HG03066 (cell line): ENCODE data around the gene SPOCK2.

Experiments
- ATAC-seq: cut with Tn5 transposase; IDR thresholded peaks from one replicate; pipeline ENCODE4 v1.9.1; 2021; ENCODE audit warnings: low read depth; ENCODE audit not compliant: unreplicated experiment

The SPOCK2 gene

DNA sequence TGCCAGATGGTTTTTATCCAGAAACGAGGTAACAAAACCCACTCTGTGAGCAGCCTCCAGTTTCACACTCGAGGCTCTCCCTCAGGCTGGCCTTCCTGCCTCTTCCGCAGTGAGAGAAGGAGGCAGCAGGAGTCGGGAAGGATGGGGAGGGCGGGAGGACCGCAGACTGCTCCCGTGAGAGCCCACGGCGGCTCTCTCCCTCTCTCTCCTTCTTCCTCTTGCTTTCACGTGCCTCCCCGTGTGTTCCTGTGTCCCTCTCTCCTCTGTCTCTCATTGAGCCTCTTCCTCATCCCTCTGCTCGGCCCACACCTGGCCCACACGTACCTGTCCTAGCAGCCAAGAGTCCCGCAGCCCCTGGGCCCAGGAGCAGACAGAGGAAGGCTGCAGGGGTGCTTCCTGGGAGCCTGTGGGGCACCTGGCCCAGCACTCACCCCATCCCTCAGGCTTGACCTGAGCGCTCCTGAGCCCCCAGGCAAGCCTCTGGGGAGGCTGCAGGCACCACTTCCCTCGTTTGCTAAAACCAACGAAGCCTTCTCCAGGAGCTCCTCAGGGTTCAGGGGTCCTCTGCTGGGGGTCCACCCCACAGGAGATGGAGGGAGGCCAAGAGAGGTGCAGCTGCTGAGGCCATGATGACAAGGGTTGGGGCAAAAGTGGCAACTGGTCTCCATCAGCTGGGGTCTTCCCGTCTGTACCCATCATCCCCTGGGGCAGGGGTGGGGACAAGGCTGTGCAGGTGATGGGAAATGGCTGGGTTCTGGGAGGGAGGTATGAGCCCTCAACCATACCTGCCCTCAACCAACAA, 13.6 kb downstream of the SPOCK2 start:
- no peak for ATAC-seq

DNA sequence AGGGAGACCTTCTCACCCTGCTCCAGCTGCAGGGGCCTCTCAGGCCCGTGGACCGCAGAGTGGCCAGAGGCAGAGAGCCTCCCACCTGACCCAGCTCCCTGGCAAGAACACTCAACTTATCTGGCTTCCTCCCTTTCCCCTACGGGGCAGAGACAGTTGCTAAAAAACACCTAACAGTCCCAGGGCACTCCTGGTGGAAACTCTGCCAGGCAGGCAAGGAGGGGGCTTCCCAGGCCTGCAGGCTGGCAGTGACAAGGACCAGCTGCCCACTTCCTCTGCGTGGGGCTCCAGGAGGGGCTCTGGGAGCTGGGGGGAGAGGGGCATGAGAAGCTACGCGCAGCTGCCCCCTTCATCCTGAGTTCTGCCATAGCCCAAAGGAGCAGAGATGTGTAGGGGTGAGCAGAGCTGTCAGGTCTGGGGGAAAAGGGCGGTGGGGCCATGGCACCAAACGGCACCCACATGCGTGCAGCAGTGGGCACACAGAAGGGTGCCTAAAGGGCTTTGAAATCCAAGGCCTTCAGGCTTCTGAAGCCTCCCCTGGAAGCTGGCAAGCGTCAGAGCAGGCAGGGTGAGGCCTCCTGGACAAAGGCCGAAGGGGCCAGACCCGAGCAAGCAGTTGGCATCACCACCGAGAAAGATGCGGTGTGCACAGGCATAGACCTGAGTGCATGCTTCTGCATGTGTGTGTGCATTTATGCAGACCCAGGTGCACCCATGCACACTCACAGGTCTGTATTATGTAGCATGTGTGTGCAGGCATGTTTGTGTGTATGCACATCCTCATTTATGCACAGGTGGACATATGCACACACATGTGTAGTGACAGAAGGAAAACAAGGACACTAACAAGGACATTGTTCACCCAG, 14.4 kb downstream of the SPOCK2 start:
- ATAC-seq = no peak

DNA sequence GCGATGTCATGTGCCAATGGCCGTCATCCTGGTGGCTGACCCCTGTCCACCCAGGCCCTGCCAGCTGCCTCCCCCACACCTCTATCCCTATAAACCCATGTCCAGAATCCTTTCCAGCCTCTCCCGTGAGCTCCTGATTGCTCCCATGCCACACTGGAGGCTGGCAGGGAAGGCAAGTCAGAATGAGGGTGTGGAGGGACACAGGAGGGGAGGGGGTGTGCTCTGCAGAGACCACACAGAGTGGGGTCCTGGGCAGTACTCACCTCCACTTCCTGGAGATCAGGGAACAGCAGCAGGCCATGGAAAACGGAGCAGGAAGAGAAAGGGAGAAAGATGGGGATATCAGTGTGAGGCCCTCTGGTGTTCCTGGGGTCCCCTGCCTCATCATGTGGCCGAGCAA, 15.7 kb downstream of the SPOCK2 start:
- ATAC-seq = no peak

DNA sequence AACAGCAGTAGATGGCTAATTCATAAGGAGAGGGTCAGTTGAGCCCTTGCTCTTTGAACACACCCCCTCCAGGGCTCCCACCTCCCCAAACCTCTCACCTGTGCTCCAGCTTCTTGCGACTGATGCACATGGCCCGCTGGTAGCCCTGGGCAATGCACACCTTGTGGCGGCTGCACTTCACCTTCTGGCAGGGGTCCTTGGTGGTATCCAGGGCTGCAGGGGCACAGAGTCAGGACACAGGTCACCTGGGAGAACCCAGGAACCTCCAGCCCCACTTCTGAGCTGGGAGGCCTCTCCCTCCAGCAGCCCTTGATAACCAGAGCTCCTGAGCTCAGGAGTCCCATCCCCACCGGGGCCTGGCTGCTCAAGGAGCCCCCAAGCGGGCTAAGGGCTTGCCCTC, 16.3 kb downstream of the SPOCK2 start:
- ATAC-seq = no peak

DNA sequence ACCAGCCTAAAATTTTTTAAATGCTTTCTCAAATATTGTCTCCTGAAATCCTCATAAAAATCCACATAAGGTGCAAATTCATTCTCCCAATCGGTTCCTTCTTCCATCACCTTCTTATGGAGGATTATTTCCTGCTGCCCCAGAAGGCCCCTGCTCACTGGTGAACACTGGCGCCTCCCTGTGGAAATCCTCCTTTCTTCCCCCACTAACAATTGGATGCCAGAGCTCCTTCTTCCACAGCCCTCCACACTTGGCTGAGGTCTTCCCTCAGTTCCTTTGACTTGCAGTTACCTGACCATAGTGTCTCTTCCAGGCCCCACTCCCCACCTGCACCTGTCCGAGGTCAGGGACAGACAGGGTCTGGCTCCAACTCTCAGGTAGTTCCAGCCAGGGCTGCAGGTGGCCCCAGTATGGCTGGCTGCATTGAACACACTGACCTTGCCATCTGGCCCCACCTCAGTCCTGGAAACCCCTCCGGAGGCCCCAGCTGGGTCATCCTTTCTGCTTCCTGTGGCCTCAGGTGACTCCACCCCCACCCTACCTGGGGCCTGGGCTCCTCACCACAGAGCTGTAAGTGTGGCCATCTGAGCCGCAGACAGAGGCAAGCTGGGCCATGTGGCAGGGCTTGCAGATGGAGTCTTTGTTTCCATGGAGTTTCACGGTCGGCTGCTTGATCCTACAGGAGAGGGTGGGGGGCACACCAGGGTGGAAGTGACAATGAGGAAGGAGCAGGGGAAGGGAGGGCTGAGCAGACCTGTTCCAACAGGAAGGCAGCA, 18.4 kb downstream of the SPOCK2 start:
- ATAC-seq = no peak

DNA sequence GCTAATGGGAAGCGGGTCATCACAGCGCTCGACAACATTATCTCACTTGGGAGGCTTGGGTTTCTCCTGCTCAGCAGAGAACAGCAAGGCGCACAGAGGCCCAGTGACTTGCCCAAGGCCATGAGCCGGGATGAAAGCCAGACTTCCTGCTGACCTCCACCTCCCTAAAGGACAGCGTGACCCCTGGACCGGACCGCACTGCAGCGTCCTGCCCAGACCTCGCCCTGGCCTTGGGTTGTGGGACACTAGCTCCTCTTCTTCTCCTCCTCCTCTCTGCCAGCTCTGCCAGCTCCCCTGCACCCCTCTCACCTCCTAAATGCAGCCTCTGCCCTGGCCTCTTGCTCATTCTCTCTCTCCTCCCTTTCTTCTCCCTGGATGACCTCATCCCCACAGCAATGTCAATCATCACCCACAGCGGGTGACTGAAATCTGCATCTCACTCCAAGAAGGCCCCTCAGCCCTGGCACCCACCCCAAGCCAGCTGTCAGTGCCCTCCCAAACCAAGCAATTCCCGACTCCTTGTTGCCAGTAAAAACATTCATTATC, 19.4 kb downstream of the SPOCK2 start:
- no peak for ATAC-seq

DNA sequence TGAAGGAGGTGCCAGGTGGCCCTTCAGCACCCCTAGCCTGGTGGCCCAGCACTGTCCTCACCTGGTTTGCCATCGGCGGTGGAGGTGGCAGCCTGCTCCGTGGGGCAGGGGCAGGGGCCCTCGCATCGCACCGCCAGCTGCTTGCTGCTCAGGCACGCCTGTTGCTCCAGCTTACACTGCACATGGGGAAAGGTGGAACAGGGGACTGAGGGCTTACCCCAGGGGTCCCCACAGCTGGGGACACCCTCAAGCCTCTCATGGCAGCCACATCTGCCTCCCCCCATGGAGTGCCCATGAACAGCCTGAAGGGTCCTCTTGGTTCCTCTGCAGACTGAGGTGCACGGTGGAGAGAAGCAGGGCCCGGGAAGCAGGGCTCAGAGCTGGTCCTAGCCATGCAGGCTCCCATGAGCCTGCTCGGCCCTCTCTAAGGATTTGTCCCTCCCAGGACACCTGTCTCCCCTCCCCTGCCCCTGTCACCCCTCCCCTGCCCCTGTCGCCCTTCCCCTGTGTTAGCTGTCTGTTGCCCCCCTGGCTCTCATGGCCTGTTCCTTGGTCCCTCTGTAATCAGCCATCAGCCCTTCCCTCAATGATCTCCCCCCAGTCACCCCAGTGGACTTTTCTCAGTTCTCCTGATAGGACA, 20.1 kb downstream of the SPOCK2 start:
- no peak for ATAC-seq

DNA sequence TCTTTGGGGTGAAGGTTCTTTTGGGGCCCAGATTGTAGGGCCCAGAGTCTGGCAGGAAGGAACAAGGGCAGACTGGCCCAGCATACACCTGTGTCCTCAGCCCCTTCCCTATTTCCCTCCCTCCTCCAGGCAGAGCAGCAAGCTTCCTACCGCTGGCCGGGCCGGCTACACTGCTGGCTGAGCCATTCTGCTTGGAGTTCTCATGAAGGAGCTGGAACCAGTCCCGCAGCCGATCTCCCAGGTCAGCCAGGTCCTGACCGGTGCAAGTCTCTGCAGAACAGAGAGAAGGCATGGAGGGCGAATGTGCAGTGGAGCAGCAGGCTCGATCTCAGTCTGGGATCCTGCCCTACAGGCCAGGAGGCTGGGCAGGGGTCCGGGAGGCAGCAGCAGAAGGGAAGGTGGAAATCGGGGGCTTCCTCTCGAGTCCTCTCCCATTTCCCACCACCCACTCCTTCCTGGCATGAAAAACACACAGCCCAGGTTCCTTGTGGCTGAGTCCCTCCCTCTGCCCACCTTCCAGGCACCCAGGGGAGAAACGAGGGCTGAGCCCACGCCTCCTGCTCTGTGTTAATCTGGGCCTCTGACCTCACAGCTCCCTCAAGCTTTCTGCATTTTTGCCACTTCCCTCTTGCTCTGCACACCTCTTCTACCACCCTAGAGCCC, 20.8 kb downstream of the SPOCK2 start:
- ATAC-seq = no peak

DNA sequence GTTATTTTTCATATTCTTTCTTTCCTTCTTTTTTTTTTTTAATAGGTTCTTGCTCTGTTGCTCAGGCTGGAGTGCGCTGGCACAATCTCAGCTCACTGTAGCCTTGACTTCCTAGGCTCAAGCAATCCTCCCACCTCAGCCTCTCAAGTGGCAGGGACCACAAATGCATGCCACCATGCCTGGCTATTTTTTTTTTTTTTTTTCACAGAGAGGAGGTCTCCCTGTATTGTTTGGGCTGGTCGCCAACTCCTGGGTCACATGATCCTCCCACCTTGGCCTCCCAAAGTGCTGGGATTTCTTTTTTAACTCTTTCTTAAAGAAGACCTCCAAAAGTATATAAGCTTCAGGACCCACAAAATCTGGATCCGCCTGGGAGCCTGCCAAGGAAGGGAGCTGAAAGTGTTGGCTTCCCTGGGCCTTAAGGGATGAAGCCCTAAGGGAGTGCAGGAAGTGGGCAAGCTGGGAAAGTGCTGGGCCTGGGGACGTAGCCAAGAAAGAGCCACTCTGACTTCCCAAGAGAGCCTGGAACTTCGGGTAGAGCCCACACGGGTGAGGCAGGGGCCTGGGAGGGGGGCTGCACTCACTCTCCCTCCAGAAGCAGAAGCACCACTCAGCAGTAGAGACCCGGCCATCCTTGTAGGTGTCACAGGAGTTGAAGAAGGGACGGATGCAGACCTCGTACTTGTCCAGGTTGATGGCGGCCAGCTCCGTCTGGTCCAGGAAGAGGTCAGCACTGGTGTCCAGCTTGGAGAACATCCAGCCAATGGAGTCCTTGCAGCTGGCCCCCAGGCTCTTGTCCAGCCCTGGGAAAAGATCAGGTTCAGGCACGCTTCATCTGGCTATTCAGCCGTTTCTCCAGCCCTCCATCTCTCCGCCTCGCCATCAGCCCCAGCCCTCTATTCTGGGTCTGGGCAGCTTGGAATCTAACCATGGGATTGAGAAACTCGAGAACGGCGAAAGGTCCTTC, 21.8 kb downstream of the SPOCK2 start:
- ATAC-seq = no peak

DNA sequence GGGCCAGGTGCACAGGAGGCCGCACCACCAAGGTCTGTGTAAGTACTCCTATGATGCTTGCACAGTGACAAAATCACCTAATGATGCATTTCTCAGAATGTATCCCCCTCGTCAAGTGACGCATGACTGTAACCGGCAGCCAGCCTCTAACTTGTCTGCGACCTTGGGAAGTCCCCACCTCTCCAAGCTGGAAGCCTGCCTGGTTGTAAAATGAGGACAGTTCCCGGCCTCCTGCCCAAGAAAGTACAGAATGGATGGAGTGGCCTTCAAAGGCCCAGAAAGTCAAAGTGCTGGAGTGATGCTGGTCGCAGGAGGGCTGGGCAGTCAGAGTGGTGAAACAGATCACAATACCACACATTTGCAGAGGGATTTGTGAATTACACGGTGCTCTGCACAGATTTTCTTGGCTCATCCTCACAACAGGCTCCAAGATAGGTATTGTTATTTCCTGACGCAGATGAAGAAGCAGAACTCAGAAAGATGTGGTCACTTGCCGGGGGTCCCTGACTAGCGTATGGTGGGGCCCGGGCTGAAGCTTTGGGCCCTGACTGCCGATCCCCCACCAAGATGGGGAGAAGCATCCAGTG, 22.8 kb downstream of the SPOCK2 start:
- no peak for ATAC-seq

DNA sequence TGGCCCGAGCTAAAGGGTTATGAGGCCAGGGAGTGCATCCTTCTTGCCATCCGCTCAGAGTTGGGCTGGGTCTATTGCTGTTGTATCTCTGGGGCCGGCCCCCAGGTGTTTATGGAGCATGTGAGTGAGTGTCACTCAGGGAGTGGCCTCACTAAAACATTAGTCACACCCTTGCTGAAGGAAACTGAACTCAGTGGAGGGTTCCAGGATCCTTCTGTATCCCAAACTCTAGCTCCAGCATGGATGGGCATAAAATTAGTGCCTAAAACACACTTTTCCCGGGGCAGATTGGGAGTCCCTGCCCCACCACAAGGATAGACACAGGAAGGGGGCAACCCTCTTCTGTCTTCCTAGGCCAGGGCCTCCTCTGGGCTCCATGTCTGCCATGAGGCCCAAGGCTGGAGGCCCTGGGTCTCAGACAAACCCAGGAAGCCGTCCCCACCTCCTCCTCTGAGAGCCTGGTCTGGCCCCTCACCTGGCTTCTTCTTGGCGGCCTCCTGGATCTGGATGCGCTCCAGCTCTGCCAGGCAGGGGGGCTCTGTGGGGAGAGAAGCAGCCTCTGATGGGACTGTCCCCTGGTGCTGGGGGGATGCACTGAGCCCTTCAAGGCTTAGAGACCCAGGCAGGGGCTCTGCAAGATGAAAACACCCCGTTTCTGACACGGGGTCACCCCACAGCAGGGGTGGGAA, 24.5 kb downstream of the SPOCK2 start:
- ATAC-seq = no peak

DNA sequence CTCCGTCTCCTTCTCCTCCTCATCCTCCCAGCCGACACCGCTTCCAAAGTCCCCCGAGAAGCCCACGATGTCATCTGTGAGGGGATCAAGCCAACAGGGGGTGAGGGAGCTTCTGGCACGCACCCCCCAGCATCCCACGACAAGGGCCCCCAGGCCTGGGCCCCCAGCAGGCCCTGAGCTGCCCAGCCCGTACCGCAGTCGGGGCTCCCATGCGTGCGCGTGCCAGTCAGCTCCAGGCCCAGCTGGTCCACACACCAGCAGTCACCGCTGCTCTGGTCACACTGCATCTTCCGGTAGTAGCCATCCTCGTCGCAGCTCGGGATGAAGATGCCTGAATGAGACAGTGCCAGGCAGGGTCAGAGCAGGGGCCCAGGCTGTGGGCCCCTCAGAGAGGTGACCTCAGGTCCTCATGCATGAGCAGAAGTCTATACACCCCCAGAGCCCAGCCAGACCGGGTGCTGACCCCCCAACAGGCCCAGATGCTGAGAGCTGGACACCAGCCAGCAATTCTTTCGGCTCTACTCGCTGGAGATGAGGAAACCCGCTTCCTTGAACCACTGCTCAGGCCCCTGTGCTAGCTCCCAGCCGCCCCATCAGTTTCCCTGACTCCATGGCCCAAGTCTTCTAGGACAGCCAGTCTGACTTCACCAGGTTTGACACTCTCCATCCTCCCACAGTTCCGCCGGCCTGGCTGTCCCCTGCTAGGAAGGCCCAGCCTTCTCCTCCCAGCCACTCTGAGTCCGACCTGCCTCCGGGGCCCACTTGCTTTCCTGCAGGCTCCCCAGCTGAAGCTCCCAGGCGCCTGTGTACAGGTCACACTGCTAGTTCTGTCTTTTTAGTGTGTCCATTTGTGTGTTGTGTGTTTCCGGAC, 25.3 kb downstream of the SPOCK2 start:
- ATAC-seq = no peak

DNA sequence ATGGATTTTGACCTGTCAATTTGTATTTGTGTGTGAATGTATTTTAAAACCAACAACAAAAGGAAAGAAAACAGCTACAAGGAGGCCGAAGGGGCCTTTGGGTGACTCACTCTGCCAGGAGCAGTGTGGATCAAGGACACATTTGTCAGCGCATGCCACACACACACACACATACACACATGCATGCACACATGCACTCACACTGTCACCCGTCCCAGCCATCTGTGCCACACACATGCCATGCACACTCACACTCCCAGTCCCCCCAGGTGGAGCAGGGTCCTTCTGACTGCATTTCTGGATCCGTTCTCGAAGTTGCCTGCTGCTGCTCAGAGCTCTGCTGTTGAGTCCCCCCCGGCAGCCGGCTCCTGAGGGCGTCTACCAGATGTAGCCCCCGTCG, 26.0 kb downstream of the SPOCK2 start:
- no peak for ATAC-seq

DNA sequence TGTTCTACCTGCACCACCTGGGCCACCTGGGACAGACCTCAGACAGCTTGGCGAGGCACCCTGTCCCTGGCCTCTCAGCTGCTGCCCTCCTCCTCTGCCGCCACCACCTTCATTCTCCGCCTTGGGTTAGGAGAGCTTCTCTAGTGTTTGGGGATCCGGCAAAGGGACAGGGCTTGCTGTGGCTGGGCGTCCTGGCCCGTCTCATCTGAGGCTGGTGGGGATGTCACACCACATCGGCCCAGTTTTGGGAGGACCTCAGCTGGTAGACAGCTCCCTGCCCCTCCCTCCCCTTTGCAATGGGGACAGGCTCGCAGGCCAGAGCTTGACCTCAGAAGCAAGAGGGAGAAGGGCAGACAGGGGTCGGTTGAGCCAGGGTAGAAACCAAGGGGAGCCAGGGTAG, 26.4 kb downstream of the SPOCK2 start:
- no peak for ATAC-seq

DNA sequence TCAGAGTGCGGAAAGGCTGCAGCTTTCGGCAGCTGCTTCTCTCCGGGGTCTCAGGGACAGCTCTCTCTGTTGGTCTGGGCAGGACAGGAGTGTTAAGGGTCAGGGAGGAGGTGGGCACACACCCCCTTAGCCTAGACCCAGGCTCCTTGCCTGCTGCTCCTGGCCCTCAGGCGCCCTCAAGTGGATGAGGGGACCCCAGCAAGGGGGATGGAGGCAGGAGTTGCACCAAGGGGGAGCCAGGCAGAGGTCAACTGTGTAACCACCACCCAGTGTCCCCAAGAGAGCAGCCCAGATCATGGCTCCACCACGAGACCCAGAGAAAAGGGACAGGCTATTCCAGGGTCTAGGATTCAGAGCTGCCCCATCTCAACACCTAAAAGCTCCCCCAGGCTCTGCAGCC, 26.9 kb downstream of the SPOCK2 start:
- no peak for ATAC-seq

DNA sequence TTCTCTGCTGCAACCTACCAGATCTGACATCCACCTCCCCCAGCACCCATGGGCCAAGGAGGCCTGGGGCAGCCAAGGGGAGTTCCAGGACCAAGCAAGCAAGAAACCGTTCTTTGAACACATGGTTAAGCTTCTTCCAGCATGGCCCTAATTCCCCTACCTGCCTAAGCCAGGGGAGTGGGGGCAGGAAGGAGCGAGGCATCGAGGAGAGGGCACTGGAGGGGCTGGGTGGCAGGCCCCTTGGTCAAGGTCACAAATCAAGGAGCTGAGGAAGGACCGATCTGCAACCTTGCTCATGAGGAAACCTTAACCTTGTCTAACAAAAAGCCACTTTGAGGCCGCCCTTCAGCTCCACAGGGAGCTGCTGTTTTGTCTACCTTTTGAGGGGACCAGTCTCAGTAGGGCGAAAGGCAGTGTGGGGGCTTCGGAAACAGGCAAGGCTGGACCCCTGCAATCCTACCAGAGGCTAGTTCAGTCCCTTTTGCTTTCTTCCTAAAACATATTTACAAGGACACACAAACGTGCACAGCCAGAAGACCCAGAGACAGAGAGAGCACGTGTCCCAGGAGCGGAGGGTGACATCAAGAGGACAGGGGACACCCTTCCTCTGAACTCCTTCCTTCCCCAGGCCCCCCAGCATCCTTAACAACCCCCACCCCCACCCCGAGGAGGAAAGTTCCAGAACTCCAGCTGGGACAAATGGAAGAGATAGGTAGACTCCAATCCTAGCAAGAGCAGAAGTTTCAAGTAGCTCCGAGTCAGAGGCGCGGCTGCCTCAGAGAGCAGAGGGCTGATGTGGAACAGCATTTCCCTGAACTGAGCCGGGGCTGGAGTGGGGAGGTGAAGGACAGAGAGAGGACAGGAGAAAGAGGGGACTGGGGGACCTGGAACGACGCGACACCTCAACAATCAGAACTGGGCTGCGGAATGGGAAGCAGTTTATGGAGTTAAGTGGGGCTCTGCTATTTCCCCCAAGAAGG, 28.2 kb downstream of the SPOCK2 start:
- no peak for ATAC-seq
